ENCODE data around the gene PRKAR2B.

- TF ChIP-seq, protein P1, sequence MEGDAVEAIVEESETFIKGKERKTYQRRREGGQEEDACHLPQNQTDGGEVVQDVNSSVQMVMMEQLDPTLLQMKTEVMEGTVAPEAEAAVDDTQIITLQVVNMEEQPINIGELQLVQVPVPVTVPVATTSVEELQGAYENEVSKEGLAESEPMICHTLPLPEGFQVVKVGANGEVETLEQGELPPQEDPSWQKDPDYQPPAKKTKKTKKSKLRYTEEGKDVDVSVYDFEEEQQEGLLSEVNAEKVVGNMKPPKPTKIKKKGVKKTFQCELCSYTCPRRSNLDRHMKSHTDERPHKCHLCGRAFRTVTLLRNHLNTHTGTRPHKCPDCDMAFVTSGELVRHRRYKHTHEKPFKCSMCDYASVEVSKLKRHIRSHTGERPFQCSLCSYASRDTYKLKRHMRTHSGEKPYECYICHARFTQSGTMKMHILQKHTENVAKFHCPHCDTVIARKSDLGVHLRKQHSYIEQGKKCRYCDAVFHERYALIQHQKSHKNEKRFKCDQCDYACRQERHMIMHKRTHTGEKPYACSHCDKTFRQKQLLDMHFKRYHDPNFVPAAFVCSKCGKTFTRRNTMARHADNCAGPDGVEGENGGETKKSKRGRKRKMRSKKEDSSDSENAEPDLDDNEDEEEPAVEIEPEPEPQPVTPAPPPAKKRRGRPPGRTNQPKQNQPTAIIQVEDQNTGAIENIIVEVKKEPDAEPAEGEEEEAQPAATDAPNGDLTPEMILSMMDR (IDR thresholded peaks at IDR 0.05): no peak
- TF ChIP-seq POLR2A (IDR thresholded peaks at IDR 0.05) (no peak), EP300 (IDR thresholded peaks at IDR 0.05) (no peak)
Measured at GRCh38 chr7:107208563-107208962, 164.1 kb downstream of the PRKAR2B start.
